ENCODE measurements around the gene ABCC4.

The ABCC4 gene

DNA sequence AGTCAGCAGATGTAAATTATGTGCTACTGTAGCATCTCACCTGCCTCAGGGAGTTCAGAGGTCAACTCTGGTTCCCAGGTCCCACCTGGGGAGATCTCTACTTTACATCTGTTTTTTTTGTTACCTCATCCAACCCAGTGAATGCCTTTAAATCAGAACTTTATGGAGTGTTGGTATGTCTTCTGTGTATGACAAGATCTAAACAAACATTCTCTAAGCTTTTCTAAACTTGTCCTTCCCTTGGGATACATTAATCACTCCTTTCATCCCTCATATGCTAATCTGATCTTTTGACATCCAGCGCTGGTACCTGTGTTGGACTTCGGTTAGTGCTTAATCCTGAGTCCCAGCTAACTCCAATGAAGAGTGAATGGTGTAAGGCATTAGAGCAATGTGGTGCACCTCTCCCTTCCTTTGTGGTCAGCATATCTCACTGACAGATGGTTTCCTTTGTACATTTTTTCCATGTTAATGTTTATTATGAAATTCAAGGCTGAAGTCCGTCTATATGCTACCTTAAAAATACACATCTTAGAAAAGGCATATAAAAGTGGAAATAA, 213.4 kb downstream of the ABCC4 start:
- TF ChIP-seq, protein P1, sequence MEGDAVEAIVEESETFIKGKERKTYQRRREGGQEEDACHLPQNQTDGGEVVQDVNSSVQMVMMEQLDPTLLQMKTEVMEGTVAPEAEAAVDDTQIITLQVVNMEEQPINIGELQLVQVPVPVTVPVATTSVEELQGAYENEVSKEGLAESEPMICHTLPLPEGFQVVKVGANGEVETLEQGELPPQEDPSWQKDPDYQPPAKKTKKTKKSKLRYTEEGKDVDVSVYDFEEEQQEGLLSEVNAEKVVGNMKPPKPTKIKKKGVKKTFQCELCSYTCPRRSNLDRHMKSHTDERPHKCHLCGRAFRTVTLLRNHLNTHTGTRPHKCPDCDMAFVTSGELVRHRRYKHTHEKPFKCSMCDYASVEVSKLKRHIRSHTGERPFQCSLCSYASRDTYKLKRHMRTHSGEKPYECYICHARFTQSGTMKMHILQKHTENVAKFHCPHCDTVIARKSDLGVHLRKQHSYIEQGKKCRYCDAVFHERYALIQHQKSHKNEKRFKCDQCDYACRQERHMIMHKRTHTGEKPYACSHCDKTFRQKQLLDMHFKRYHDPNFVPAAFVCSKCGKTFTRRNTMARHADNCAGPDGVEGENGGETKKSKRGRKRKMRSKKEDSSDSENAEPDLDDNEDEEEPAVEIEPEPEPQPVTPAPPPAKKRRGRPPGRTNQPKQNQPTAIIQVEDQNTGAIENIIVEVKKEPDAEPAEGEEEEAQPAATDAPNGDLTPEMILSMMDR (IDR thresholded peaks at IDR 0.05; ENCODE audit: control insufficient read depth, insufficient read depth, low read depth, low read length, missing control alignments) = no peak
- H3K4me3 ChIP-seq (ENCODE audit: control insufficient read depth, low read depth, low read length) = no peak overlapping the region
- DNase-seq (ENCODE audit: low read depth) = no peak

DNA sequence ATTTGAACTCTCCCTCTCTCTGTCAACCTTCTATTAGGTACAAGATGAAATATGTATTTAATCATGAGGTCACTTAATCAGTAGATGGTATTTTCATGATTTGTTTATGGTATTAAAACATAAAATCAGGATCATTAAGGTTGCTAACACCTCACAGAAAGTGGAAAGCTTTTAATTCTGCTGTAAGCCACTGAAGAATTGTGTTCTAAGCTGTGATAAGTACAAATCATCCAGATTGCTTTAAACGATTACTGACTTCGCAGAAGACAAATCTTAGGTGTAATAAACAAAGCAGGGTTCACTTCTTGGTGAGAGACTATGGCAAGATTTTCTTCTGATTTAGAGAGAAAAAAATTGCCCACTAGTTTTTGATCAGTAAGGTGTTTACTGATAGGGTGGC, 214.5 kb downstream of the ABCC4 start:
- TF ChIP-seq, protein P1 (IDR thresholded peaks at IDR 0.05; ENCODE audit: control insufficient read depth, insufficient read depth, low read depth, low read length, missing control alignments) = no peak
- DNase-seq (ENCODE audit: low read depth) = no peak

DNA sequence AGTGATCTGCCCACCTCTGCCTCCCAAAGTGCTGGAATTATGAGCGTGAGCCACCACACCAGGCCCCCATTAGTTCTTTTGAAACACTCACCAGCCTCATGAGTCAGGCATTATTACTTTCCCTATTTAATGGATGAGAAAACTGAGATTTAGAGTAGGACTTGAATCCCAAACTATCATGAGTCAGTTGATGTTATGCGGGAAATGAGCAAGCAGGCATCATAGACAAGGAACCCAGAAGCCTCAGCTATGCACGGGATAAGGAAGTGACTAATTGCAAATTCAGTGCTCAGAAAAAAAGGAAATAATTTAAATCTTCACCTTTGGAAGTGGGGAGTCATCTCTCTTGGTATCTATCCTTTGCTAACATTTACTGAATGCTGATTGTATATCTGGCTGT, 217.5 kb downstream of the ABCC4 start:
- no peak overlapping the region for H3K4me3 ChIP-seq (ENCODE audit: control insufficient read depth, low read depth, low read length)
- TF ChIP-seq, protein P1 (IDR thresholded peaks at IDR 0.05; ENCODE audit: control insufficient read depth, insufficient read depth, low read depth, low read length, missing control alignments) = no peak
- DNase-seq (ENCODE audit: low read depth) = peak; percentile 18

More for the DNA sequence above, 214.5 kb downstream of the ABCC4 start:
- no peak overlapping the region for H3K4me3 ChIP-seq (ENCODE audit: control insufficient read depth, low read depth, low read length)

DNA sequence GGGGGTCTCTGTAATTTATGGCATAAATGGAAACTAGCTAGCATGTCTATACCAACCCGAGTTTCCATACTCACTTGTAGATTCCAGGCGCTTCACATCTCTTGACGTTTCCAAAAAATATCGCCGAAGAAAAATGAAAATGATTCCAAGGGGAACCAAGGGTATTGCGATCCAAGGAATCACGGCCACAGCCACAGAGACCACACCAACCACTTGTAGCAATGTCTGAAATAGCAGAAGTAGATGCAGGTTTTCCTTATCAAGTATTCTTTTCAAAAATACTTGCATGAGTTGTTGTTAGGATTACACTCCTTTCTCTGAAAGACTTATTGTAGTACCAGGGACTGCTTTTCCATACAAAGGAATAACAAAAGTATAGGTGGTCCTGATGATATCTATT, 218.2 kb downstream of the ABCC4 start:
- no peak for DNase-seq (ENCODE audit: low read depth)
- TF ChIP-seq, protein P1 (IDR thresholded peaks at IDR 0.05; ENCODE audit: control insufficient read depth, insufficient read depth, low read depth, low read length, missing control alignments) = no peak
- H3K4me3 ChIP-seq (ENCODE audit: control insufficient read depth, low read depth, low read length) = no peak overlapping the region

DNA sequence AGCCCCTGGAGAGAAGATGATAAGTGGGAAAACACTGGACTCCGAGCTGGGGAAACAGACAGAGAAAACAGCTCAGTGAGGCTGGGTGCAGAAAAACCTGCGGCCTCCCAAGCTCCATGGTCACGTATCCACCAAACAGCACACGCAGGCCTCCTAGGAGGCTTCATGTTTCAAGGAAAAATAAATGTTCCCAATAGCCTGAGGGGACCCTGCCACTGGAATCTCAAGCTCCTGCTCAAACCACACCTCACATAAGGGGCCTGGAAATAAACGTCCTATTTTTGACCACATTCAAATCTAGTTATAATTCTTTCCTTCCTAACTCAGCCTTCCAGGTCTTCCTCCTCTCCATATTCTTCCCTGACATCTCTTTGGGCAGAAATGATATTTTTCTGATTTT, 225.7 kb downstream of the ABCC4 start:
- H3K4me3 ChIP-seq (ENCODE audit: control insufficient read depth, low read depth, low read length) = no peak overlapping the region
- TF ChIP-seq, protein P1 (IDR thresholded peaks at IDR 0.05; ENCODE audit: control insufficient read depth, insufficient read depth, low read depth, low read length, missing control alignments) = no peak
- no peak for DNase-seq (ENCODE audit: low read depth)

DNA sequence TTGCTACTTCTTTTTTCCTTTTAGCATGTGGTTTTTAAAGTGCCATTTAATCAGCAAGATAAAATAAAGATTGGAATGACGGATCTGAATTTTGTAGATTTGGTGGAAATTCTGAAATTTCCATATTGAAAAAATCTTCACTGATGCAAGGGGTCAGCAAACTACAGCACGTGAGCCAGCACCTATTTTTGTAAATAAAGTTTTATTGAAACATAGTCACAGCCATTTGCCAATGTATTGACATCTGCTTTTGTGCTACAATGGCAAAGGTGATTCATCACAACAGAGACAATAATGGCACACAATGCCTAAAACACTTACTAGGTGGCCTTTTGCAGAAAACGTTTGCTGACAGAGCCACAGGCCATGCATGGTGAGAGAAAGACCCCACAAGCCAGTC, 226.4 kb downstream of the ABCC4 start:
- TF ChIP-seq, protein P1 (IDR thresholded peaks at IDR 0.05; ENCODE audit: control insufficient read depth, insufficient read depth, low read depth, low read length, missing control alignments) = no peak

More for the DNA sequence above, 226.4 kb downstream of the ABCC4 start:
- H3K4me3 ChIP-seq (ENCODE audit: control insufficient read depth, low read depth, low read length) = no peak overlapping the region
- DNase-seq (ENCODE audit: low read depth) = no peak

Measured in AG09309 (cell line).